Neural cell (in vitro differentiated cells): ENCODE data around the gene STOM.

Experiments used
- EP300 ChIP-seq: fragments of 450-650 bp; conservative IDR thresholded peaks from 2 replicates; pipeline ENCODE4 v1.6.1; 2014; ENCODE audit warnings: antibody characterized with exemption, mild to moderate bottlenecking, moderate library complexity; ENCODE audit not compliant: poor library complexity, severe bottlenecking
- EZH2 ChIP-seq: fragments of 200-600, 300-800 bp; shearing (Covaris generic), sonication (generic); IDR thresholded peaks from 2 replicates; pipeline ENCODE4 v1.6.1; 2014; ENCODE audit warnings: antibody characterized with exemption, low read length, borderline replicate concordance, mild to moderate bottlenecking; ENCODE audit not compliant: insufficient read depth, poor library complexity, severe bottlenecking
- MXI1 ChIP-seq: fragments of 450-650 bp; conservative IDR thresholded peaks from 2 replicates; pipeline ENCODE4 v1.6.1; 2014; ENCODE audit warnings: antibody characterized with exemption, mild to moderate bottlenecking; ENCODE audit not compliant: poor library complexity, severe bottlenecking
- POLR2AphosphoS5 ChIP-seq: IDR thresholded peaks from 2 replicates; pipeline ENCODE4 v1.6.1; 2012
- RAD21 ChIP-seq: fragments of 450-650 bp; conservative IDR thresholded peaks from 2 replicates; pipeline ENCODE4 v1.6.1; 2014; ENCODE audit warnings: antibody characterized with exemption, mild to moderate bottlenecking, moderate library complexity
- TAF1 ChIP-seq: IDR thresholded peaks from 2 replicates; pipeline ENCODE4 v1.6.1; 2012; ENCODE audit warnings: low read depth
- TF ChIP-seq, protein P1 (sequence below): fragments of 450-650 bp; IDR thresholded peaks from 2 replicates; pipeline ENCODE4 v1.5.1; 2014; ENCODE audit warnings: antibody characterized with exemption, mild to moderate bottlenecking, moderate library complexity; ENCODE audit not compliant: poor library complexity, severe bottlenecking
- TF ChIP-seq, protein P2 (sequence below): IDR thresholded peaks from 2 replicates; pipeline ENCODE4 v1.6.1; 2012; ENCODE audit warnings: borderline replicate concordance

DNA sequence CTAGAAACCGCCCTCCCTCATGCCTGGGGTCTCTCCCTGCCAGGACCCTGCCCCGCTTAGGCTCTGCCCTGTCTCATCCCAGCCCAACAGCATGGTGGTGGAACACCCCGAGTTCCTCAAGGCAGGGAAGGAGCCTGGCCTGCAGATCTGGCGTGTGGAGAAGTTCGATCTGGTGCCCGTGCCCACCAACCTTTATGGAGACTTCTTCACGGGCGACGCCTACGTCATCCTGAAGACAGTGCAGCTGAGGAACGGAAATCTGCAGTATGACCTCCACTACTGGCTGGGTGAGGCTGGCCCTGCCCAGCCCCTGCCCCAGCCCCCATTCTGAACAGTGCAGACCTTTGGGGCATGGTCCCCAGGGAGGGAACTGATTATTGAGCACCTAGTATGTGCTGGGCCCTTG, 68.2 kb downstream of the STOM start:
- TF ChIP-seq MXI1 (no peak), TAF1 (no peak), EZH2 (no peak), POLR2AphosphoS5 (no peak), RAD21 (no peak), EP300 (no peak)
- TF ChIP-seq, protein P1, sequence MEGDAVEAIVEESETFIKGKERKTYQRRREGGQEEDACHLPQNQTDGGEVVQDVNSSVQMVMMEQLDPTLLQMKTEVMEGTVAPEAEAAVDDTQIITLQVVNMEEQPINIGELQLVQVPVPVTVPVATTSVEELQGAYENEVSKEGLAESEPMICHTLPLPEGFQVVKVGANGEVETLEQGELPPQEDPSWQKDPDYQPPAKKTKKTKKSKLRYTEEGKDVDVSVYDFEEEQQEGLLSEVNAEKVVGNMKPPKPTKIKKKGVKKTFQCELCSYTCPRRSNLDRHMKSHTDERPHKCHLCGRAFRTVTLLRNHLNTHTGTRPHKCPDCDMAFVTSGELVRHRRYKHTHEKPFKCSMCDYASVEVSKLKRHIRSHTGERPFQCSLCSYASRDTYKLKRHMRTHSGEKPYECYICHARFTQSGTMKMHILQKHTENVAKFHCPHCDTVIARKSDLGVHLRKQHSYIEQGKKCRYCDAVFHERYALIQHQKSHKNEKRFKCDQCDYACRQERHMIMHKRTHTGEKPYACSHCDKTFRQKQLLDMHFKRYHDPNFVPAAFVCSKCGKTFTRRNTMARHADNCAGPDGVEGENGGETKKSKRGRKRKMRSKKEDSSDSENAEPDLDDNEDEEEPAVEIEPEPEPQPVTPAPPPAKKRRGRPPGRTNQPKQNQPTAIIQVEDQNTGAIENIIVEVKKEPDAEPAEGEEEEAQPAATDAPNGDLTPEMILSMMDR = no peak
- TF ChIP-seq, protein P2, sequence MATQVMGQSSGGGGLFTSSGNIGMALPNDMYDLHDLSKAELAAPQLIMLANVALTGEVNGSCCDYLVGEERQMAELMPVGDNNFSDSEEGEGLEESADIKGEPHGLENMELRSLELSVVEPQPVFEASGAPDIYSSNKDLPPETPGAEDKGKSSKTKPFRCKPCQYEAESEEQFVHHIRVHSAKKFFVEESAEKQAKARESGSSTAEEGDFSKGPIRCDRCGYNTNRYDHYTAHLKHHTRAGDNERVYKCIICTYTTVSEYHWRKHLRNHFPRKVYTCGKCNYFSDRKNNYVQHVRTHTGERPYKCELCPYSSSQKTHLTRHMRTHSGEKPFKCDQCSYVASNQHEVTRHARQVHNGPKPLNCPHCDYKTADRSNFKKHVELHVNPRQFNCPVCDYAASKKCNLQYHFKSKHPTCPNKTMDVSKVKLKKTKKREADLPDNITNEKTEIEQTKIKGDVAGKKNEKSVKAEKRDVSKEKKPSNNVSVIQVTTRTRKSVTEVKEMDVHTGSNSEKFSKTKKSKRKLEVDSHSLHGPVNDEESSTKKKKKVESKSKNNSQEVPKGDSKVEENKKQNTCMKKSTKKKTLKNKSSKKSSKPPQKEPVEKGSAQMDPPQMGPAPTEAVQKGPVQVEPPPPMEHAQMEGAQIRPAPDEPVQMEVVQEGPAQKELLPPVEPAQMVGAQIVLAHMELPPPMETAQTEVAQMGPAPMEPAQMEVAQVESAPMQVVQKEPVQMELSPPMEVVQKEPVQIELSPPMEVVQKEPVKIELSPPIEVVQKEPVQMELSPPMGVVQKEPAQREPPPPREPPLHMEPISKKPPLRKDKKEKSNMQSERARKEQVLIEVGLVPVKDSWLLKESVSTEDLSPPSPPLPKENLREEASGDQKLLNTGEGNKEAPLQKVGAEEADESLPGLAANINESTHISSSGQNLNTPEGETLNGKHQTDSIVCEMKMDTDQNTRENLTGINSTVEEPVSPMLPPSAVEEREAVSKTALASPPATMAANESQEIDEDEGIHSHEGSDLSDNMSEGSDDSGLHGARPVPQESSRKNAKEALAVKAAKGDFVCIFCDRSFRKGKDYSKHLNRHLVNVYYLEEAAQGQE = no peak
